Measurements from ENCODE around the gene GFER. TPM values are rescaled to one million over a fixed set of nuclear protein-coding genes. Genes with fewer than 3 reads are reported as not detected.

Gene GFER
- total and polyA plus RNA-seq, 10 of the 15 experiments (the other 5 are each of a cell fraction or from before 2014, with no cell fraction given), result 2.4 to 57.7 (median 31.3) TPM

- Histone ChIP-seq H3K9ac (ENCODE audit: control insufficient read depth, insufficient read depth, low read length) (no peak overlapping the region), H2AFZ (ENCODE audit: control insufficient read depth, low read depth, low read length) (no peak overlapping the region), H4K20me1 (ENCODE audit: control insufficient read depth, insufficient read depth) (no peaks in the 10 kb centered on the region), H3K79me2 (ENCODE audit: control insufficient read depth, insufficient read depth, low read length) (peaks cover 6% of the 10 kb centered on the region), H3K4me3 (no peak overlapping the region), H3K9me3 (replicated peaks; ENCODE audit: control insufficient read depth, insufficient read depth, low read length) (no peaks in the 10 kb centered on the region), H3K4me2 (ENCODE audit: control insufficient read depth, insufficient read depth) (no peak overlapping the region), H3K27ac (ENCODE audit: control insufficient read depth, insufficient read depth) (no peak overlapping the region), H3K27me3 (replicated peaks in 1 of 2; ENCODE audit: control insufficient read depth in 2 of 2, insufficient read depth in 2 of 2, low read length in 1 of 2) (0 out of 4 replicates have a peak, but pooled peaks cover 0 to 2% of the 10 kb centered on the region in 2 experiments), H3K36me3 (ENCODE audit: control insufficient read depth in 2 of 2, insufficient read depth in 2 of 2, low read length in 1 of 2) (peaks cover 0 to 36% of the 10 kb centered on the region in 2 experiments; a peak in 3 of 4 replicates), H3K4me1 (ENCODE audit: control insufficient read depth, insufficient read depth, low read length) (peaks cover 15% of the 10 kb centered on the region)
- 97% methylated on average over 17 of the region's 18 CpGs for WGBS (ENCODE audit: insufficient coverage, insufficient replicate concordance, low lambda C conversion rate, missing lambda C conversion rate)
- FAIRE-seq (no peak), DNase-seq (ENCODE audit: low read depth, low spot score) (no peak), ATAC-seq (no peak)
- in situ Hi-C loops (cut with MboI) (no loop called here), intact Hi-C loops (cut with micrococcal nuclease; ENCODE audit: unreplicated experiment) (no loop called here)
- ChIA-PET SMC1A (ENCODE audit: uncharacterized antibody, unreplicated experiment) (no interaction called here), CTCF (no interaction called here), RAD21 (ENCODE audit: unreplicated experiment) (no interaction called here), POLR2A (interaction anchor here (1.6 kb wide), 1 partner anchor 13 kb away, joined by 6 read pairs; the partner anchor contains the start of gene RPS2)
- BruUV-seq (replicated peaks), result no TSS peak
- TF ChIP-seq, protein P1, sequence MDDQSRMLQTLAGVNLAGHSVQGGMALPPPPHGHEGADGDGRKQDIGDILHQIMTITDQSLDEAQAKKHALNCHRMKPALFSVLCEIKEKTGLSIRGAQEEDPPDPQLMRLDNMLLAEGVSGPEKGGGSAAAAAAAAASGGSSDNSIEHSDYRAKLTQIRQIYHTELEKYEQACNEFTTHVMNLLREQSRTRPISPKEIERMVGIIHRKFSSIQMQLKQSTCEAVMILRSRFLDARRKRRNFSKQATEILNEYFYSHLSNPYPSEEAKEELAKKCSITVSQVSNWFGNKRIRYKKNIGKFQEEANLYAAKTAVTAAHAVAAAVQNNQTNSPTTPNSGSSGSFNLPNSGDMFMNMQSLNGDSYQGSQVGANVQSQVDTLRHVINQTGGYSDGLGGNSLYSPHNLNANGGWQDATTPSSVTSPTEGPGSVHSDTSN (IDR thresholded peaks at IDR 0.05; ENCODE audit: insufficient replicate concordance, low read depth, low read length), result no peak
- no peak for TF ChIP-seq JUND (IDR thresholded peaks at IDR 0.05; ENCODE audit: low read depth, low read length)
- TF ChIP-seq BACH1 (IDR thresholded peaks at IDR 0.05; ENCODE audit: borderline replicate concordance), result no peak
- no peak for TF ChIP-seq TBL1XR1 (IDR thresholded peaks at IDR 0.05; ENCODE audit: low read depth, low read length)
- no peak for TF ChIP-seq PAX8 (IDR thresholded peaks at IDR 0.05)
- no peak for TF ChIP-seq EP300 (IDR thresholded peaks at IDR 0.05; ENCODE audit: borderline replicate concordance in 1 of 2, control insufficient read depth in 1 of 2, low read depth in 2 of 2, low read length in 2 of 2)
- TF ChIP-seq KDM1A (IDR thresholded peaks at IDR 0.05; ENCODE audit: borderline replicate concordance), result no peak
Measured at GRCh38 chr16:1977875-1978268, 6.1 kb upstream of the GFER start.
